CD4-positive, alpha-beta memory T cell (primary cell): ENCODE results near the gene SEL1L3. TPM values are rescaled to one million over a fixed set of nuclear protein-coding genes. Genes with fewer than 3 reads are reported as not detected.

ENCODE experiments used
- CTCF ChIA-PET: fragments of 350-600 bp; sonication (Branson Sonifier 250); formaldehyde crosslinking; loops from one replicate; lab custom pipeline; 2021; ENCODE audit warnings: inconsistent platforms; ENCODE audit not compliant: partially characterized antibody; lab: Charles Lee
- POLR2A ChIA-PET: fragments of 350-600 bp; sonication (Branson Sonifier 250); formaldehyde crosslinking; loops from one replicate; lab custom pipeline; 2021; ENCODE audit not compliant: partially characterized antibody; lab: Charles Lee
- DNase-seq, 5 donors: peaks; one replicate each; pipeline versions ENCODE4 v3.0.0 to v3.0.0-alpha.2; 2020 to 2022; ENCODE audit warnings: mixed read lengths in 1 of 5
- H3K27ac ChIP-seq: one replicate; pipeline ENCODE4 v1.7.0; 2013; ENCODE audit warnings: low read depth, low read length
- H3K27me3 ChIP-seq: 2 replicates; pipeline ENCODE4 v1.7.0; 2013; ENCODE audit warnings: mild to moderate bottlenecking, low read length, moderate library complexity; ENCODE audit not compliant: insufficient read depth
- H3K36me3 ChIP-seq: 2 replicates; pipeline ENCODE4 v1.7.0; 2013; ENCODE audit warnings: mild to moderate bottlenecking, low read length, moderate library complexity; ENCODE audit not compliant: insufficient read depth
- H3K4me1 ChIP-seq: 2 replicates; pipeline ENCODE4 v1.7.0; 2013; ENCODE audit warnings: mild to moderate bottlenecking, low read length, moderate library complexity; ENCODE audit not compliant: insufficient read depth
- H3K4me3 ChIP-seq, 2 donors: one replicate each; pipeline ENCODE4 v1.7.0; 2013; ENCODE audit warnings: low read length in 2 of 2, mild to moderate bottlenecking in 1 of 2
- H3K9me3 ChIP-seq, 2 donors: one replicate each; pipeline ENCODE4 v1.7.0; 2013; ENCODE audit warnings: low read length in 2 of 2, control low read depth in 1 of 2; ENCODE audit not compliant: control insufficient read depth in 1 of 2
- H3K27ac Mint-ChIP-seq, 7 donors: one replicate each; pipeline ENCODE4 v1.8.0; 2020 to 2021; ENCODE audit warnings: mixed read lengths in 7 of 7, mild to moderate bottlenecking in 6 of 7, inconsistent platforms in 3 of 7, moderate library complexity in 3 of 7
- H3K27me3 Mint-ChIP-seq, 2 donors: one replicate each; pipeline ENCODE4 v1.8.0; 2020 to 2021; ENCODE audit warnings: mixed read lengths in 2 of 2
- H3K36me3 Mint-ChIP-seq, 2 donors: one replicate each; pipeline ENCODE4 v1.8.0; 2020 to 2021; ENCODE audit warnings: mixed read lengths in 2 of 2, inconsistent platforms in 1 of 2, mild to moderate bottlenecking in 1 of 2
- H3K4me1 Mint-ChIP-seq, 4 donors: one replicate each; pipeline ENCODE4 v1.8.0; 2020 to 2021; ENCODE audit warnings: mixed read lengths in 4 of 4, mild to moderate bottlenecking in 1 of 4
- H3K4me3 Mint-ChIP-seq, 8 donors: one replicate each; pipeline ENCODE4 v1.8.0; 2020 to 2021; ENCODE audit warnings: mixed read lengths in 8 of 8, mild to moderate bottlenecking in 7 of 8, moderate library complexity in 6 of 8, inconsistent platforms in 3 of 8
- H3K9me3 Mint-ChIP-seq, 8 donors: one replicate each; pipeline ENCODE4 v1.8.0; 2020 to 2021; ENCODE audit warnings: mixed read lengths in 8 of 8, mild to moderate bottlenecking in 5 of 8, inconsistent platforms in 3 of 8, moderate library complexity in 1 of 8
- intact Hi-C: fragments of 100-400 bp; cut with micrococcal nuclease; formaldehyde crosslinking; loops from one replicate; pipeline ENCODE4 v1.15.1; 2023
- polyA plus RNA-seq, 2 donors: library from polyadenylated mRNA; unstranded; fragments of 300-500 nt; fragmentation: Illumina TruSeq; gene quantifications; one replicate each; pipeline ENCODE4 v1.2.3, GENCODE V29; 2021
- total RNA-seq, 2 experiments: library from RNA; stranded (reverse); gene quantifications; one replicate each; pipeline ENCODE4 v1.2.3, GENCODE V29; 2021

SEL1L3 gene
- total and polyA plus RNA-seq, 4 experiments from 2014 or later: 61.3 to 68.8 (median 62.9) TPM

DNA sequence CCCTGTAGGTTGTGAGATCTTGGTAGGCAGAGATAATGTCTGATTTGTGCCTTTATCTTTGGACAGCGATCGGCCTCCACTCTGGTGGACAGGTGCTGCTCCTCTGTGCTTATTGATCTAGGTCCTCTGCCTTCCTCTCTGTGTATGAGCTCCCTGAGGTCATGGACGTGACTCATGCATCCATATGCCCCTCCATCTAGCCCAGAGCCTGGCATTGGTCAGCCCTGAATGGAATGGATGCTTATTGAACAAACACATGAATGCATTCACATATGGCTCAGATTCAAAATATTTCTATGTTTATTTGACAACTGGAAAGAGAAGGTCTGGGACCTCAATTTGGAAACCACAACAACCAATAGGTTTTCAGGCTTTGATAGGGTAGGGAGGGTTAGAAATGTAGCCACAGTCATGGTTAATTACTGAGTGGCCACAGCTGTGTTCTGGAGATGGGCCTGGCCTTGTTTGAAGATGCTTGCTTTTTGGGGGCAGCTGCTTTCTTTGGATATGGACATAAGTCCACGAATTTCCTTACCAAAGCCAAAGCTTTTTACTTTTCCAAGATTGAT is 76.2 kb downstream of the SEL1L3 start:
- intact Hi-C loops: no loop called here
- Mint-ChIP-seq H3K36me3 (peaks cover 75 to 88% of the 10 kb centered on the region in 2 donors), H3K4me1 (peaks cover 0 to 2% (median 0%) of the 10 kb centered on the region in 4 donors), H3K27ac (peak overlapping the region in 1 of 7 donors; percentile 72), H3K4me3 (no peak overlapping the region), H3K27me3 (no peaks in the 10 kb centered on the region), H3K9me3 (no peaks in the 10 kb centered on the region)
- no peak overlapping the region for H3K27ac ChIP-seq
- CTCF ChIA-PET: no interaction called here
- DNase-seq: no peak
- no peaks in the 10 kb centered on the region for H3K27me3 ChIP-seq
- H3K4me1 ChIP-seq: no peaks in the 10 kb centered on the region
- POLR2A ChIA-PET: no interaction called here
- no peak overlapping the region for H3K4me3 ChIP-seq
- no peaks in the 10 kb centered on the region for H3K9me3 ChIP-seq
- H3K36me3 ChIP-seq: peaks cover 49% of the 10 kb centered on the region

DNA sequence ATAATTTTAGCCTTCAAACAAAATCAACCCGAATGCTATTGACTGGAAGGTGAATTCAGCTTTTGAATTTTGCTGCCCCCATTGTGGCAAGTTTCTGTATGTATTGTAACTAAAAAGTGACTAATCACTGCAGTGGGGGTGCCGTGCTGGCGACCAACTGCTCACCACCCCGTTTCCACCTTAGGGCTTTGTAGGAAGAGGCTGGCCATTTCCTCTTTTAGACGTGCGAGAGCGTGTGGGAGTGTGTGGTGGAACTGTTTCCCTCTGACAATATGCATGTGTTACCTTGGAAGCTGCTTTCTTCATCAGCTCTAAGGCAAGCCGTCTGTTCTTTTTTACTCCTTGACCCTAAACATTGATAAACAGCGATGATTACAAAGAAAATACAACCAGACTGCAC is 78.8 kb downstream of the SEL1L3 start:
- no peaks in the 10 kb centered on the region for H3K4me1 ChIP-seq
- Mint-ChIP-seq H3K36me3 (peaks cover 81 to 93% of the 10 kb centered on the region in 2 donors), H3K4me1 (peaks cover 0 to 2% (median 0%) of the 10 kb centered on the region in 4 donors), H3K4me3 (no peak overlapping the region), H3K27me3 (no peaks in the 10 kb centered on the region), H3K9me3 (no peaks in the 10 kb centered on the region), H3K27ac (peak overlapping the region in 1 of 7 donors; percentile 37)
- no peak overlapping the region for H3K4me3 ChIP-seq
- POLR2A ChIA-PET: no interaction called here
- H3K27ac ChIP-seq: no peak overlapping the region
- DNase-seq: no peak
- CTCF ChIA-PET: no interaction called here
- intact Hi-C loops: no loop called here
- H3K9me3 ChIP-seq: no peaks in the 10 kb centered on the region
- peaks cover 66% of the 10 kb centered on the region for H3K36me3 ChIP-seq
- H3K27me3 ChIP-seq: no peaks in the 10 kb centered on the region

DNA sequence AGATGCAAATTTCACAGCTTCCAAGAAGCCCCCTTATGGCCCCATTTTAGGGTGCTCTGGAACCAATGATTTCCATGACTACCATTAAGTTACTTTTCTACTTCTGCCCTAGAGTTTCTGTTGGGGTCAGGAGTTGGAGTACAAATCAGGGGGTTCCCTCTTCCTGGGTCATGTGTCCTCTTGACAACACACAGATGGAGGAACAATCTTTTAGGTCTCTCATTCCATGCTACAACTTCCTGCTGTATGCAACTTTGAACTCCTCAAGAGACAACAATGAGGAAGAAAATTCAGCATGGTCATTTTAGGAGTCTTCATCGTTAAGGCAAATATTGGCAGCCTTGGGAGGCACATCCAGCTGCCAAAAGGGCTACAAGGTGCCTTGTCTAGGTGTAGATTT is 79.7 kb downstream of the SEL1L3 start:
- no peaks in the 10 kb centered on the region for H3K27me3 ChIP-seq
- ChIA-PET CTCF (no interaction called here), POLR2A (no interaction called here)
- H3K4me1 ChIP-seq: no peaks in the 10 kb centered on the region
- Mint-ChIP-seq H3K36me3 (peaks cover 81 to 91% of the 10 kb centered on the region in 2 donors), H3K27ac (peak overlapping the region in 1 of 7 donors; percentile 22), H3K4me3 (no peak overlapping the region), H3K27me3 (no peaks in the 10 kb centered on the region), H3K4me1 (peaks cover 0 to 2% (median 0%) of the 10 kb centered on the region in 4 donors), H3K9me3 (peaks cover 0 to 3% (median 0%) of the 10 kb centered on the region in 8 donors)
- H3K27ac ChIP-seq: no peak overlapping the region
- no peak overlapping the region for H3K4me3 ChIP-seq
- no peaks in the 10 kb centered on the region for H3K9me3 ChIP-seq
- no peak for DNase-seq
- peaks cover 62% of the 10 kb centered on the region for H3K36me3 ChIP-seq
- intact Hi-C loops: no loop called here

DNA sequence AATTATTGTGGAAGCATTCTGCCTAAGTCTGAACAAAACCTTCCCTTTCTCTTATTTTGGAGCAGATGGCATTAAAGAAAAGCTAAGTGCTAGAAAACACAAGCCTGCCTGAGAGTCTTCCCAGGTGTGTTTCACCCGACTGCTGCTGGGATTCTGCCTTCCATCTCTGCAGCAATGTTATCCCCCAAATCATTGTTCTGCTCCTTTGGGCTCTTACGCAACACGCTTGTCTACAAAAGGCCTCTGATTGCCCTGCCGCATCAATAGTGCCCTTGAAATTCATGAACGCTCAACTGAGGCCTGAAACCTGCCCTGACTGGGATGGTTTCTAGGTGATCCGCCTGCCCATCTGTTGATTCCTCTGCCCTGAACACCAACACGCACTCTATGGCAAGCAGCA is 80.3 kb downstream of the SEL1L3 start:
- Mint-ChIP-seq H3K4me1 (peaks cover 0 to 2% (median 0%) of the 10 kb centered on the region in 4 donors), H3K4me3 (no peak overlapping the region), H3K27ac (peak overlapping the region in 2 of 7 donors; percentile 2 to 4), H3K27me3 (no peaks in the 10 kb centered on the region), H3K9me3 (peaks cover 0 to 3% (median 0%) of the 10 kb centered on the region in 8 donors), H3K36me3 (peaks cover 82 to 91% of the 10 kb centered on the region in 2 donors)
- no peaks in the 10 kb centered on the region for H3K4me1 ChIP-seq
- DNase-seq: no peak
- no peaks in the 10 kb centered on the region for H3K9me3 ChIP-seq
- H3K27me3 ChIP-seq: no peaks in the 10 kb centered on the region
- H3K36me3 ChIP-seq: peaks cover 64% of the 10 kb centered on the region
- H3K27ac ChIP-seq: no peak overlapping the region
- H3K4me3 ChIP-seq: no peak overlapping the region
- CTCF ChIA-PET: no interaction called here
- POLR2A ChIA-PET: no interaction called here
- intact Hi-C loops: no loop called here

DNA sequence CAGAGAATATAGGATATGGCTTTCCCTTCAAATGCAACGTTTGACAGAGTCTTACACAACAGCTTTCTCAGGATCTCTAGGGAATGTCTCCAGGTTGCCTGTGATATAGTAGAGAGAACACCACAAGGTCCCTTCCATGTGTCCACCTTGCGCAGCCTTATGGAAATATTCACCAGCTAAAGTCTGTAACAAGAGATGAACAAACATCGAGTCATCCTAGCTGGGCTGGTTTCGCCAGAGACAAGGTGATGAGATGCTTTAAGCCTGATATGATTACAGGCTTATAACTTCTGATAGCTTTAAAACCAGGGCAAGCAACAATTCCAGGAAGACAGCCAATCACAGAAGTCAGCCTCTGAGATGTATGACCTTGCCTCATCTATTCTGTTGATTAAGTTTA is 83.8 kb downstream of the SEL1L3 start:
- Mint-ChIP-seq H3K36me3 (peaks cover 83 to 88% of the 10 kb centered on the region in 2 donors), H3K9me3 (peaks cover 0 to 3% (median 0%) of the 10 kb centered on the region in 8 donors), H3K27ac (no peak overlapping the region), H3K4me1 (no peaks in the 10 kb centered on the region), H3K4me3 (no peak overlapping the region), H3K27me3 (no peaks in the 10 kb centered on the region)
- Histone ChIP-seq H3K9me3 (no peaks in the 10 kb centered on the region), H3K4me1 (no peaks in the 10 kb centered on the region), H3K36me3 (peaks cover 58% of the 10 kb centered on the region), H3K27me3 (no peaks in the 10 kb centered on the region), H3K27ac (no peak overlapping the region), H3K4me3 (no peak overlapping the region)
- DNase-seq: no peak
- intact Hi-C loops: no loop called here
- CTCF ChIA-PET: no interaction called here
- POLR2A ChIA-PET: no interaction called here

DNA sequence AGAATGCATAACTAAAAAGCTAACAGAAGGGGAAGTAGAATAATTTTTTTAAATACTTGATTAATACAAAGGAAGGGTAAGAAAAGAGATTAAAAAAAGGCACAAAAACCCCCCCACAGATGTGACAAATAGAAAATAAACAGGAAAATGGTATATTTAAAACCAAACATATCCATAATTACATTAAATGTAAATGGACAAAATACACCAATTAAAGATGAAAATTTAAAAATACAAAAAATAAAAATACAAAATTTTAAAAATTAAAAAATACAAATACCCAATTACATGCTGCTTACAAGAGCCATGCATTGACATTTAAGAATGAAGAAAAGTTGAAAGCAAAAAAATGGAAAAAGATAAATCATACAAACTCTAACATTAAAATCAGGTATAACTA is 86.0 kb downstream of the SEL1L3 start:
- no peak overlapping the region for H3K4me3 ChIP-seq
- no peaks in the 10 kb centered on the region for H3K27me3 ChIP-seq
- no peaks in the 10 kb centered on the region for H3K27me3 Mint-ChIP-seq
- no peaks in the 10 kb centered on the region for H3K4me1 ChIP-seq
- intact Hi-C loops: no loop called here
- H3K36me3 ChIP-seq: peaks cover 39% of the 10 kb centered on the region
- H3K4me3 Mint-ChIP-seq: no peak overlapping the region
- POLR2A ChIA-PET: no interaction called here
- CTCF ChIA-PET: no interaction called here
- no peak overlapping the region for H3K27ac Mint-ChIP-seq
- H3K27ac ChIP-seq: no peak overlapping the region
- peaks cover 0 to 3% (median 0%) of the 10 kb centered on the region in 8 donors for H3K9me3 Mint-ChIP-seq
- no peaks in the 10 kb centered on the region for H3K9me3 ChIP-seq
- H3K36me3 Mint-ChIP-seq: peaks cover 75 to 82% of the 10 kb centered on the region in 2 donors
- H3K4me1 Mint-ChIP-seq: peaks cover 0 to 1% (median 0%) of the 10 kb centered on the region in 4 donors
- no peak for DNase-seq

DNA sequence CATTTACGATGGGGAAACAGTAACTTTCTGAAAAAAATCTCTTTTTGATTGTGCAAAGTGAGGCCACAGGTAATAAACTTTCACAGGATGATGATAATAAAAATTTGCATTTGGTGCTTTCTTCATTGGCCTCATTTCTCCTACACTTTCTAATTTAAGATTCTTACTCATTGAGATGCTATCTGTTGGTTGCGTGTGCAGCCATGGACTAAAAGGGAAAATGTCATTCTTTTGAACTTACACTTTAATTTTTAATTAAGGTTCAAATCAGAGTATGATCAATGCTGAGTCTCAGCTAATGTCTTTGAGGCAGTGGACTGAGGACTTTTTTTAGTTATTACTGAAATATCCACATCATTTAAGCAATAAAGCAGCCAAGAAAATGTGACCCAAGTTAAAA is 87.6 kb downstream of the SEL1L3 start:
- H3K4me3 ChIP-seq: no peak overlapping the region
- Mint-ChIP-seq H3K4me3 (no peak overlapping the region), H3K27ac (no peak overlapping the region), H3K9me3 (peaks cover 0 to 3% (median 0%) of the 10 kb centered on the region in 8 donors), H3K36me3 (peaks cover 74 to 78% of the 10 kb centered on the region in 2 donors), H3K4me1 (peaks cover 0 to 1% (median 0%) of the 10 kb centered on the region in 4 donors), H3K27me3 (no peaks in the 10 kb centered on the region)
- peaks cover 32% of the 10 kb centered on the region for H3K36me3 ChIP-seq
- CTCF ChIA-PET: interaction anchor here (1.0 kb wide), 1 partner anchor 14 kb away, joined by 3 read pairs; no protein-coding TSS in a partner anchor
- no peaks in the 10 kb centered on the region for H3K27me3 ChIP-seq
- intact Hi-C loops: no loop called here
- H3K9me3 ChIP-seq: no peaks in the 10 kb centered on the region
- no peaks in the 10 kb centered on the region for H3K4me1 ChIP-seq
- POLR2A ChIA-PET: no interaction called here
- no peak for DNase-seq
- H3K27ac ChIP-seq: no peak overlapping the region
